Measurements from ENCODE around the gene ZNF334.

Gene ZNF334

GRCh38 chr20:46545077-46545826 is 31.9 kb upstream of the ZNF334 start:
- H3K4me3 ChIP-seq (ENCODE audit: low read depth, low read length), result no peak overlapping the region
- no peak for TF ChIP-seq CTCF (IDR thresholded peaks at IDR 0.05; ENCODE audit: borderline replicate concordance, insufficient read depth, low read depth, low read length)

GRCh38 chr20:46544576-46544975 is 31.2 kb upstream of the ZNF334 start:
- H3K4me3 ChIP-seq (ENCODE audit: low read depth, low read length), result no peak overlapping the region

GRCh38 chr20:46543959-46544358 is 30.6 kb upstream of the ZNF334 start:
- no peak overlapping the region for H3K4me3 ChIP-seq (ENCODE audit: low read depth, low read length)
- TF ChIP-seq CTCF (IDR thresholded peaks at IDR 0.05; ENCODE audit: borderline replicate concordance, insufficient read depth, low read depth, low read length), result no peak

More at GRCh38 chr20:46544576-46544975, 31.2 kb upstream of the ZNF334 start:
- peak; percentile 10; the same call in 1 of the 2 replicates for TF ChIP-seq CTCF (IDR thresholded peaks at IDR 0.05; ENCODE audit: borderline replicate concordance, insufficient read depth, low read depth, low read length)

GRCh38 chr20:46543033-46543432 is 29.7 kb upstream of the ZNF334 start:
- H3K4me3 ChIP-seq (ENCODE audit: low read depth, low read length), result no peak overlapping the region
- no peak for TF ChIP-seq CTCF (IDR thresholded peaks at IDR 0.05; ENCODE audit: borderline replicate concordance, insufficient read depth, low read depth, low read length)

GRCh38 chr20:46541229-46541935 is 28.0 kb upstream of the ZNF334 start:
- no peak for TF ChIP-seq CTCF (IDR thresholded peaks at IDR 0.05; ENCODE audit: borderline replicate concordance, insufficient read depth, low read depth, low read length)
- no peak overlapping the region for H3K4me3 ChIP-seq (ENCODE audit: low read depth, low read length)

GRCh38 chr20:46539113-46539512 is 25.8 kb upstream of the ZNF334 start:
- H3K4me3 ChIP-seq (ENCODE audit: low read depth, low read length), result no peak overlapping the region
- TF ChIP-seq CTCF (IDR thresholded peaks at IDR 0.05; ENCODE audit: borderline replicate concordance, insufficient read depth, low read depth, low read length), result no peak

DNA sequence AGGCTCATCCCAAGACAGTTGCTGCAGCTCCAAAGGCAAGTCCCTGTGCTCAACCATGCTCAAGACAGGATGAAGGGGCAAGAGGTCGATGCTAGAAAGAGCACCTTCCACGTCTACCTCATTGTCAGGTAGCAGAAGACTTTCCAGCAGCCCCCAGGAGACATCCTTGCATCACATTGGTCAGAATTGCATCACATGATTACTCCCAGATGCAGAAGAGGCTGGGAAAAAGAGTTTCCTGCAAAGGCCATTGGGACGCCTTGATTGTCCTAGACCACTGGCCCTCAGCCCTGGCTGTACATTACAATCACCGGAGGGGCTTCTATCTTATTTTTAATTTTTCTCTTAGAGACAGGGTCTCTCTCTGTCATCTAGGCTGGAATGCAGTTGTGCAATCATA is 17.3 kb upstream of the ZNF334 start:
- no peak for TF ChIP-seq CTCF (IDR thresholded peaks at IDR 0.05; ENCODE audit: borderline replicate concordance, insufficient read depth, low read depth, low read length)
- no peak overlapping the region for H3K4me3 ChIP-seq (ENCODE audit: low read depth, low read length)
